GM19043 (cell line): ENCODE results near the gene DNM1.
"Not testable (repeated sequence)": the region's sequence is repeated elsewhere in the genome, so short reads cannot be mapped to it uniquely, and the experiment has no call there.

Experiments used
- ATAC-seq: cut with Tn5 transposase; IDR thresholded peaks from one replicate; pipeline ENCODE4 v1.9.1; 2021; ENCODE audit warnings: low read depth; ENCODE audit not compliant: unreplicated experiment

Gene DNM1

DNA sequence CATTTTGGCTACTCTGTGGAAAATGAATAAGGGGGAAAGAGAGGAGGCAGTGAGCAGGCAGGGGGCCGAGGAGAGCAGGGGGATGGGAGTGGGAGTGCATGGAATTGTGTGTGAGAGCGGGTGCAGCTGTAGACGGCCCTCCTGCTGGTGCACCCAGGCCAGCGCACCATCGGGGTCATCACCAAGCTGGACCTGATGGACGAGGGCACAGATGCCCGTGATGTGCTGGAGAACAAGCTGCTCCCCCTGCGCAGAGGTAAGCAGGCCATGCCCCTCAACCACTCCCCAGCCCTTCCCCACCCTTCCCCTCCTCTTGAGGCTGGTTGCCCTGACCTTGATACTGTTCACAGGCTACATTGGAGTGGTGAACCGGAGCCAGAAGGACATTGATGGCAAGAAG is 16.7 kb downstream of the DNM1 start:
- ATAC-seq = no peak

DNA sequence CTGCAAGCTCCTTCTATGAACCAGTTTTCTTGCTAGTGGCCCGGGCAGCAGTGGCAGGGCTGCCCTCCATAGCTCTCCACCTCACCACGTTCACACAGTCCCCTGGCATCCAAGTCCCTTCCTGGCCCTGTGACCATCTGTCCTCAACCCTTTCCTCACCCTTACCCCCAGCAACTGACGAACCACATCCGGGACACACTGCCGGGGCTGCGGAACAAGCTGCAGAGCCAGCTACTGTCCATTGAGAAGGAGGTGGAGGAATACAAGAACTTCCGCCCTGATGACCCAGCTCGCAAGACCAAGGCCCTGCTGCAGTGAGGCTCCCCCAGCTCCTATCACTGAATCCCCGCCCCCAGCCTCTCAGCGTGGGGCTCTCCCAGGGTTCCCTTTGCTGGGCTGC is 18.8 kb downstream of the DNM1 start:
- ATAC-seq = no peak

DNA sequence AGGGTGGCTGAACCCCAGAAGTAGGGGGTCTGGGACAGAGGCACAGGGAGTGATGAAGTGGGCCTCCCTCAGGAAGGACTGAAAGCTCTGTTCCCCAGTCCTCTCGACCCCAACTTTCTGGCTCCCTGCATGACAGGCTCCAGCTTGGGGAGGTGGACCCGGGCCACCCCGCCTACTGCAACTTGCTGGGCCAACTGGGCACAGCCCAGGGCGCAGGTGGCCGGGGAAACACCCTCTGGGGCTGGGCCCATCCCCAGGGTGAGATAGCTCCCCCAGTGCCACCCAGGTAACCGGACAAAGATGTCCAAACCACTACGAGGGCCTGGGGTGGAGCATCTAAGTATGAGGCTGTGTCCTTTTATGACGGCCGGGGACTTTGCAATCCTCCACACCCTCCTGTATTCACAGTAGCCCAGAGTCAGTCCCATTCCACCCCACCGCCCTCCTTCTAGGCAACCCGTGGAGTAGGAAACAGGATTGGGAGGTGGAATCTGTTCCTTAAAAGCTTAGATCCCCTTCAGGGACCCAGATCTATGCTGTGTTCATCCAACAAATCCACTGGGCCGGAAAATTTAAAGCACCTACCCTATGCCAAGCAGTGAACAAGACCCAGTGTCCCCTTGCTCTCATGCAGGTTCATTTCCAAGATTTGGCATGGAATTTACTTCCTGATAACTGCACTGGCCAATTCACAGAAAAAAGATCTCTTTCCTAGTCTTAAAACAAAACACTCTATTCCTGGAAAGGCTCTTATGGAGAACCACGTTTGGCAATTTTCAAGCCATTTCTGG is 19.9 kb downstream of the DNM1 start:
- ATAC-seq = no peak

DNA sequence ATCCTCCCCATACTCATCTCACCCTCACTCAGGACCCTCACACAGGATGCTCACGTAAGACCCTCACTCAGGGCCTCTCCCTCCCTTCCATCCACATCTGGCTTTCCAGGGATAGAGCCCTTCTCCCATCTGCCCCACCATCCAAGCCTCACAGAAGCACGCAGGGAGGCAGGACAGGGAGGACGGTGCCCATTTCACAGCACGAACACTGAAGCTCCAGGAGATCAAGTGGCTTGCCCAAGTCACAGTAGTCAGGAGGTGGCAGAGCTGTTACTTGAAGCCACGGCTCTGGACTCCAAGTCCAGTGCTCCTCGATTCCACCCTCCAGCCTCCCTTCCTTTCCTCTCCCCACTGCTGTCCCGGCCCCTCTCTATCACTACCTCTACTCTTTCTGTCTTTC is 21.7 kb downstream of the DNM1 start:
- no peak for ATAC-seq

DNA sequence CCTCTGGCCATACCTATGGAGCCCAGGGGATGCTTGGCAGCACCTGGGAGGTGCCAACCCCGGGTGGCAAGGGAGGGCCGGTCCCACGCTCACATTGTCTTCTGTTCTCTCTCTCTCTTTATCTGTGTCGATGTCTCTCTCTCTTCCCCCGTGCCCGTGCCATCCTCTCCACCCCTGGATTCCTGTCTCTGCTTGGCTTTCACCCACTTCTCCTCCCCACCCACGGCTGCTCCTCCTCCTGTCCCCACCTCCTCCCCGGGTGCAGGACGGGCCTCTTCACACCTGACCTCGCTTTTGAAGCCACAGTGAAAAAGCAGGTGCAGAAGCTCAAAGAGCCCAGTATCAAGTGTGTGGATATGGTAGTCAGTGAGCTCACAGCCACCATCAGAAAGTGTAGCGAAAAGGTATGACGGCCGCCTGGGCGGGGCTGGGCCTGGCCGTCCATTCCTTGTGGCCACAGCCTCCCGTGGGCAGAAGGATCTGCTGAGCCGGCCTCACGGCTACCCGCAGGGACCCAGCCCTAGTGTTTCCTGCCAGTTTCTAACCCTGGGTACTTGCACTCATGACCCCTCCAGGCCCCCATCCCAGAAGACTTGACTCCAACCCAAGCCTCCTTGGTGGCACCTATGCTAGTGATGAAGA is 22.7 kb downstream of the DNM1 start:
- no peak for ATAC-seq

DNA sequence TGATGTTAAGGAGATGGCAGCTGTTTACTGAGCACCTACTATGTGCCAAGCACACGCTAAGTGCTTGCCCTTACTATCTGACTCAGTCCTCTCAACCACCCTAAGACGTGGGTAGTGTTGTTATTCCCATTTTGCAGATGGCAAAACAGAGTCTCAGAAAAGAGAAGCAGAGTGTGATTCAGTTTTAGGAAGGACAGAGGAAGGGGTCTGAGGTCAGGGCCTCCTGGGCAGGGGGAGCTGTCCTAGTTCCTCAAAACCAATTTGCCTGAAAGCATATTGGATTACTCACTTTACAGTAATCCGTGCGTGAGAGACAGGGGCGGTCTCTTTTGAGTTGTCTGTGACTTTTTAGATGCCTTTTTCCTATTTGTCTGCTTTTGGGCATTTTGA is 23.2 kb downstream of the DNM1 start:
- ATAC-seq = no peak

DNA sequence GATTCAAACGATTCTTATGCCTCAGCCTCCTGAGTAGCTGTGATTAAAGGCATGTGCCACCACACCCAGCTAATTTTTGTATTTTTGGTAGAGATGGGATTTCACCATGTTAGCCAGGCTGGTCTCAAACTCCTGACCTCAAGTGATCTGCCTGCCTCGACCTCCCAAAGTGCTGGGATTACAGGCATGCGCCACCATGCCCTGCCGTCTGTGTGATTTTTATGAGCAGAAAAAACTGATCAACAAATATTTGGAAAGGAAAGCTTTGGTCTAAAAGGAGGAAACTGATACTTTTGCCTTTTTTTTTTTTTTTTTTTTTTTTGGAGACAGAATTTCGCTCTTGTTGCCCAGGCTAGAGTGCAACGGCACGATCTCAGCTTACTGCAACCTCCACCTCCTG is 27.7 kb downstream of the DNM1 start:
- ATAC-seq = not testable (repeated sequence)

DNA sequence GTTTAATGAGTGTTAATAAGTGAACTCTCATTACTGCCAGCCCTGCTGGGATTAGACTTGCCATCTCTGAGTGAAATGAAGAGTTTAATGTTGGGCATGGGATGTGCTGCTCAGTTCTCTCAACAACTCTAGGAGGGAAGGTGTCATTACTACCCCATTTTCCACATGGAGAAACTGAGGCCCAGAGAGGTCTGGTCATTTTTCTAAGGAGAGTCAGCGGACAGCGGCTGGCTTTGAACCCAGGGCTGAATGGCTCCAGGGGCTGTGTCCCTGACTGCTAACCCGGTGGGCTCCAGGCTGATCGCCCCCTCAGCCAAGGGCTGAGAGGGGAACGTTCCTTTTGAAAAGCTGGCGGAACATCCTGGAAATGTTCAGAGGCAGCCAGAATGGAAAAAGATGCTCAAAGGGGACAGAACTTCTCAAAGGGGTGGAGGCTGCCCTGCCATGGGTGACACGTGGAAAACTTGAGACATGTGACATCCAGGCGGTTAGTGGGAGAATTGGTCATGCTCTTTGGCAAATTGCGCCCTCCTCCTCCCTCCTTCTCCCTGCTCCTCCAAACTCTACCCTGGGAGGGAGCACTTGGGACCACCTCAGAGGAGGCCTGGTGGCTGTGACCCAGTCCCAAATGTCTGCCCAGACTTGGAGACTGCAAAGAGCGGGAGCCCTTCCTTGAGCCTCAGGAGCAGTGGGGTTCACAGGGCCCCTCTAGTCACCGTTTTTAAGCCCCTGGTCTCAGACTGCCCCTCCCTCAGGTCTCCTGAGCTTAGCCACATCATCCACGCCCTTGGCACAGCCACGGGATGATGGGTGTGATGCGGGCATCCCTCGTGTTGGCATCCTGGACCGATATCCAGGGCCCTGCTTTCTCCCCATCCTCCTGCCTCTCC is 28.7 kb downstream of the DNM1 start:
- no peak for ATAC-seq

DNA sequence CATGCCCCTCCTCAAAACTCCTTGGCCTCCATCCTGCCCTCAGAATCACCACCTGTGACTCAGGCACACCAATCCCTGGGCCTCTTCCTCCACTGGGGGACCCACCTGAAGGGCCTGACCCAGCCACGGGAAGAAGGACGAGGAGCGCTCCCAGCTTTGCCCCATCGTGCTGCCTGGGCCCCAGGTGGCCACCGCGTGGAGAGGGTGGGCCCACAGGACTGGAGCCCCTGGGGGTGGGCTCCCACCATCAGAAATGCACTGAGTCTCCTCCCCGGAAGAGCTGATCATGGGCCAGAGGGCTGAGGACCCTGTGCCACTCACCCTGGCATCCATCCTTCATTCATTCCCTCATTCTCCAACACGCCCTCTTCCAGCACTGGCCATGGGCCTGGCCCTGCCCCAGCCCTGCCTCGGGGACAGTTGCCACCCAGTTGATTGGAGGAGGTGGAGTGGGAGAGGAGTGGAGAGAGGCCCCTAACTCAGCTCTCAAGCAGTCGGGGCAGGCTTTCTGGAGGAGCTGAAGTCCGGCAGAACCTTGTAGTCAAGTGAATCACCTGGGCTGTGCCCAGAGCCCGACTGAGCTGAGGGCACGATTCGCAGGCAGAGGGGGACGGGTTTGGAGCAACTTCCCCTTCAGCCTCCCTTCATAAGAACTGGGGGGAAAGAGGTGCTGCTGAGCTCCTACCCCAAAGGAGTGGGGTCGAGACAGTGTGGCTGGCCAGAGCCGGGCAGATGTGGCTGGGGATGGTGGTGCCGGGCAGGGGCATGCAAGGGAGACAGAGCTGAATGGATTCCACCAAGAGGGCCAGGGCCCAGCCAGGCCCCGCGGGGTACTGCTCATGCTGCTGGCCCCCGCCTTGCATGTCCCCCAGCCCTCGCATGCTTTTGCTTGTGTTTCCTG is 29.6 kb downstream of the DNM1 start:
- no peak for ATAC-seq

DNA sequence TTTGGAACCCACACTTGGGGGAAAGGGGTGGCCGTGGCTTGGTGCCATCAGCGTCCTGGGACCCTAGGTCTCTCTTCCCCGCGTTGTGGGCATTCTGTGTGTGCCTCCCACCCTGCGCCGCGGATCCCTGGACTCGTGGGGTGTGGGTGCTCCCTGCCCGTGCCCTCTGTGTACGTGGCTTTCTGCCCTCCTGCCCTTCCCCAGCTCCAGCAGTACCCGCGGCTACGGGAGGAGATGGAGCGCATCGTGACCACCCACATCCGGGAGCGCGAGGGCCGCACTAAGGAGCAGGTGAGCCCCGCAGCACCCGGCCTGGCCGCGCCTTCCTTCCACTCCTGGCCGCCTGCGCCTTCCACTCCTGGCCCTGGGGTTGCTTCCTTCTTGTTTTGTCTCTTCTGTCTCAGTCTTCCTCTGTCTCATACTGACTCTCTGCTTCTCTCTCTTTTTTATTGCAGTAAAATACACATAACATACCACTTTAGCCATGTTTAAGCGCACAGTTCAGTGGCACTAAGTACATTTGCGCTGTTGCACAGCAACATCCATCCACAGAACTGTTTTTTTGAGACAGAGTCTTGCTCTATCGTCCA is 30.7 kb downstream of the DNM1 start:
- no peak for ATAC-seq

DNA sequence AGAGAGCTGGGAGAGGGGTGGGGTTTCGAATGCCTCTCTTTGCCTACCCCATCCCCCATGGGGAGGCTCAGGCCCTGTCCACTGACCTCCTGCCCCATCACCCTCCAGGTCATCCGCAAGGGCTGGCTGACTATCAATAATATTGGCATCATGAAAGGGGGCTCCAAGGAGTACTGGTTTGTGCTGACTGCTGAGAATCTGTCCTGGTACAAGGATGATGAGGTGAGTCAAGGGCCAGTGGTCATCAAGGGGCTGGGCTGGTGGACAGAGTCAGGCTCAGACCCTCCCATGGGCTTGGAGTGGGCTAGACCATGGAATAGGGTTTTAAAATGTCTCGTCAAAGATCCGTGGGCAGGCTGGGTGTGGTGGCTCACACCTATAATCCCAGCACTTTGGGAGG is 38.9 kb downstream of the DNM1 start:
- ATAC-seq = no peak

DNA sequence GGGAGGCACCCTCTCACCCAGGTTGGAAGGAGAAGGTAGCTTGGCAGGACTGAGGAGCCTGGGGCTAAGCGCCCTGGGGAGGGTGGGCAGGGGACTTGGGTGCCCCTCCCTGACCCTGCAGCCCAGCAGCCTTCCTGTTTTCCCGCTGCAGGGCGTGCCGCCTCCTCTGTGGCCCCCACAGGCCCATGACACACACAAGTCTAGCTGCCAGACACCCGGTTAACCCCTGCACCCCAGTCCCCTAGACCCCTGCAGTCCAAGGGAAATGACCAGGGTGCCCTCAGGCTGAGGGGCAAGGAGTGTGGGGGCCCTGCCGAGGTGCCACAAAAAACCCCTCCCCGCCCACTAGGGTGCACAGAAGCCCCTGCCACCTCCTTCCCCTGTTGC is 39.6 kb downstream of the DNM1 start:
- ATAC-seq = no peak

DNA sequence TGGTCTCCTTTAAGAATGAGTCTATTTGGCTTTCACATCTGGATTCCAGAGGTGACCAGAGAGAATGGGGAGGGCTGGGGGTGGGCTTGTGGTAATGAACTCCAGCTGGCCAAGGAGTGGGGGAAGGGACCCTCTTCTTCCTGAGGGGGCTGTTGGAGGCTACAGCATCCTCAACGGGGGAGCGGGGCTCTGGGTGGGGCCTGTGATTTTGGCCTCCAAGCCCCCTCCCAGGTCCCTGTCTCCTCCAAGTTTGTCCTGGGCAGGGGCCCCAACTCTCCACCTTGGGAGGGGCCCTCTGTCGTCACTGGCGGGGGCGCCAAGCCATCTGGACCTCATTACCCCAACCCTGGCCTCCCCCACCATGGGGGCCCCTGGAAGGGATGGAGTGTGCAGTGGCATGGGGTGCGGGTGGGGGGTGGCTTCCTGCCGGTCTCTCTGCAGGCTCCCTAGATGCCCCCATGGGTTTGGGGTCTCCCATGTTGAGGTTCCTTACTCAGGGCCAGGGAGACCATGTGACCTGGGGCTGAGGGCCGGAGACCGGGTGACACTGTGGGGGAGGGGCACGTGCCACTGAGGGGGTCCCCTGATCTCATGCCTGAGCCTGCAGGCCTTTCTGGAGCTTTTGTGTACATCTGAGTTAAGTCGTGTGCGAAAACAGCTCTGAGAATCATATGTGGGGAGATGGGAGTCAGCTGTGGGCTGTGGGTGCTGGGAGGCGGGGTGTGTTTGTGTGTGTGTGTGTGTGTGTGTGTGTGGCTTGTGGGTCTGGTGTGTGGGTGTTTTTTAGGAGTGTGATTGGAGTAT is 40.2 kb downstream of the DNM1 start:
- ATAC-seq = no peak

DNA sequence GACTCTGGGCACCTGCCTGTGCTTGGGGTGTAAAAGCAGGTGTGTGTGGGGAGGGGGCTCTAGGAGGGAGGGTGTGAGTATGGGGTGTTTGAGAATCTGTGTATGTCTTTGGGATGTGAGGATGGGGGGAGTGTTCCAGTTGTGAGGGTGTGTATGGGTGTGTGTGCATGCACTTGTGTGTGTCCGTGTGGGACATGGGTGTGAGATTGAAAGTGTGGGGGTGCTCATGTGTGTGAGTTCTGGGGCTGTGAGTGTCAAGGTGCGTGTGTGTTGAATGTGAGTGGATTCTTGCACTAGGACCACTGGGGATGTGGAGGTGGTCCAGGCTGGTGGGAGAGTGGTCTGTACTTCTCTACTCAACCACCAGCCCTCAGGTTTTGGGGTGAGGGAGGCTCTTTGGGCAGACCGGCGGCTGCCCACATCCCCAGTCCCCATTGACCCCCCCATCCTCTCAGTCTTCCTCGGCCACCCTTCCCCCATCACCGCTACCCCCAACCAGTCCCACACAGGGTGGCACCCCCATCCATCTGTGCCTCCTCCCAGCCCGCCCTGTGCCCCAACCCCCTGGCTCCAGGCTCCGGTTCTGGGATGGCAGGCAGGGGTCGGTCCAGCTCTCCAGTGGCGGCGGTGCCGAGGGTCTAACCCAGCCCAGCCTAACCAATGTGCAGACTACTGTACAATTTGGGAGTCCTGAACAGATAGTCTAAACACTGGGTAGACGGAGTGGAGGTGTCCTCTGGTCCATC is 41.1 kb downstream of the DNM1 start:
- ATAC-seq = no peak

DNA sequence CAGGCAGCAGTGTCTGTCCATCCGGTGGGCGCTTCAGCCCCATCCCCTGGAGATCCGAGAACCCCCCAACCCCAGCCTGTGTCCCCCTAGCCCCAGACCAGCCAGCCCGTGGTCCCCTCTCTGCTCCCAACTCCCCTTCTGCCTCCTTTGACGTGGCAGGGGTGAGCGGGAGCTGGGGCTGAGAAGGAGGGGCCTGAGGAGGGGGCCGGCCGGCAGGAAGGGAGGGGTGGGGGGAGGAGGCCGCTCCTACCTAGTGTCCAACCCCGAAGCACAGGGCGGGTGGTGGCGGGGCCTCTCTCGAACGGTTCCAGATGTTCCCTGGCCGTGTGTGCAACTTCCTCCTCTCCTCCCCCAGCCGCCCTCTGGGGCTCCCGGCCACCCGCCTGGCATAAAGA is 41.7 kb downstream of the DNM1 start:
- ATAC-seq = no peak

DNA sequence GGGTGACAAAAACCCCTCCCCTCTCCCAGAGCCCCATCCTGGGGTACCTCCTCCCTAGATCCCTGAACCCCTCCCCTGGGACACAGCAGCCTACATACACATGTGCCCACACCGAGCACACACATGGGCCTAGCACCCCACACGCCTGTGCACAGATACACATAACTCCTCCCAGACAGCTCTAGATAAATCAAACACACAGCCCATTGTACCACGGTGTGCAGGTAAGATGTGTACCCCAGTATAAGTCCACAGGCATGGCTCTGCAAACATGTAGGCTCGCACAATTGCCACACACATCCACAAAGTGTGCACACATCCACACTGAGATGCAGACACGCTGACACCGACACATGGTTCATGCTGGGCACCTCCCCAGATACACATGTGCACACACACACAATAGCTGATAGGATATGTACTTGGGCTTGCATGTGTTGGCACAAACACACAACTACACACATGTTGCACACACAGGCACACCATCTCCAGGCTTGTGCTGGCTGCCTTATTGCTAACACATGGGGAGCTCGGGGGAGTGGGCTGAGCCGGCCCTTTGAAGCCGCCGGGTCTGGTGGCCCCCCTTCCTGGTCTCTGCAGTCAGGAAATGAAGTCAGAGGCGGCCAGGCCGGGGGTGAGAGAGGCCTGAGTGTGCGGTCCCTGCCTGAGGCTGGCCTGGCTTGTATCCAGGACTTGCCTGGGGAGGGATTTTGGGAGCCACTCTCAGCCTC is 42.4 kb downstream of the DNM1 start:
- ATAC-seq = no peak

DNA sequence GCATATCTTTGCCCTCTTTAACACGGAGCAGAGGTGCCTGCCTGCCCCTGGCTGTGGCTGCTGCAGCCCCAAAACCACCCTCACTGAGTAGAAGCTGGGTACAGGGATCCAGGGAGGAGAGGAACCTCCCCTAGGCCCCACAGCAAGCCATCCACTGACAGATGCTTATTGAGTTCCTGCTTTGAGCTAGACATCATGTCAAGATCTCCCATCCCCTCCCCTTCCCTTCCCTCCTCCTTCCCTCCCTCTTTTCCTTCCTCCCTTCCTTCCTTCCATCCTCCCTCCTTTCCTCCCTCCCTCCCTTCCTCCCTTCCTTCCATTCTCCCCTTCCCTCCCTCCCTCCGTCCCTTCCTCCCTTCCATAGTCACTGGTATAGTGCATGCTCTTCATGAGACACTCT is 43.3 kb downstream of the DNM1 start:
- ATAC-seq = no peak

DNA sequence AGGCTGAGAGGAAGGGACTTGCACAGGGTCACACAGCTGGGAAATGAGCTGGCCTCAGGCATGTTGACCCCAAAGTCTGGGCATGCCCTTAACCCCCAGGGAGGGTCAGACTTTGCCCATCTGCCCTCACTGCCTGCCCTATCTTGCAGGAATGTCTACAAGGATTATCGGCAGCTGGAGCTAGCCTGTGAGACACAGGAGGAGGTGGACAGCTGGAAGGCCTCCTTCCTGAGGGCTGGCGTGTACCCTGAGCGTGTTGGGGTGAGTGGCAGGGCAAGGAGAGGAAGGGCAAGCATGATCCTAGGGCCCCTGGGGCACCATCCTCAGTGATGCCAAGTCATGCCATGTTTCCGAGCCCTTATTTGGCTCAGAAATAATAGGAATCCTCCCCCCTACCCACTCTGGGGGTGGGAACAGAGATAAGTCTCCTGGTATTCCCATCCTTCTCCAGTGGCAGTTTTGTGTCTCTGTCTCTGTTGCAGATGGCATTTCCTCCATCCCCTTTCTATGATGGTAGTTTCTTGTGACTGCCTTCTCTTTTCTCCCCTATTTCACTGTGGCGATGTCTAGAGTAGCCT is 44.1 kb downstream of the DNM1 start:
- ATAC-seq = no peak
